Testis (tissue), 3 donors: Measurements from ENCODE around the gene LPAR3. TPM values are rescaled to one million over a fixed set of nuclear protein-coding genes. Genes with fewer than 3 reads are reported as not detected.
"Not testable (repeated sequence)": the region's sequence is repeated elsewhere in the genome, so short reads cannot be mapped to it uniquely, and the experiment has no call there.

Source experiments
- DNase-seq: peaks from one replicate; pipeline ENCODE4 v3.0.0-alpha.2; 2019
- H3K27ac ChIP-seq, 2 donors: fragments of 200-600 bp; sonication (generic); one replicate each; pipeline ENCODE4 v1.5.1; 2019
- H3K27me3 ChIP-seq: fragments of 200-600 bp; sonication (generic); one replicate; pipeline ENCODE4 v1.5.1; 2019
- H3K36me3 ChIP-seq: fragments of 200-600 bp; sonication (generic); one replicate; pipeline ENCODE4 v1.5.1; 2017; ENCODE audit warnings: low read depth; ENCODE audit errors: missing control alignments
- H3K4me1 ChIP-seq: fragments of 200-600 bp; sonication (generic); one replicate; pipeline ENCODE4 v1.5.1; 2019
- H3K4me3 ChIP-seq, 2 donors: fragments of 200-600 bp; sonication (generic); one replicate each; pipeline ENCODE4 v1.5.1; 2017 to 2019
- H3K9me3 ChIP-seq: fragments of 200-600 bp; sonication (generic); one replicate; pipeline ENCODE4 v1.5.1; 2017
- CTCF ChIP-seq, 3 experiments: fragments of 450-650 bp in 2 of 3; fragments of 200-600 bp in 1 of 3; sonication (generic) in 1 of 3; IDR thresholded peaks; one replicate each; pipeline ENCODE4 v1.5.1; 2016 to 2019; ENCODE audit warnings: antibody characterized with exemption in 3 of 3, mild to moderate bottlenecking in 2 of 3, moderate library complexity in 1 of 3
- POLR2A ChIP-seq: fragments of 450-650 bp; IDR thresholded peaks from one replicate; pipeline ENCODE4 v1.6.1; 2017; ENCODE audit warnings: antibody characterized with exemption, mild to moderate bottlenecking, moderate library complexity
- WGBS, 2 donors: methylation state at CpG; one replicate each; pipeline ENCODE4 v1.1.5; 2018; 5-methylcytosine and 5-hydroxymethylcytosine counted together
- intact Hi-C: fragments of 100-400 bp; cut with DNase I; formaldehyde crosslinking; loops from one replicate; pipeline ENCODE4 v1.15.1; 2023; ENCODE audit warnings: low total_unique reads
- polyA plus RNA-seq: library from polyadenylated mRNA; stranded (reverse); fragments of 350-450 nt; fragmentation: Illumina TruSeq; extraction: RNeasy Lipid Tissue Mini Kit (QIAGEN cat#74804); gene quantifications from one replicate; pipeline ENCODE4 v1.2.3, GENCODE V29; 2014; ENCODE audit warnings: low read depth, low replicate concordance; ENCODE audit not compliant: insufficient read depth
- total RNA-seq, 2 donors: library from RNA; depleted of rRNA; stranded (reverse); fragments of >200 nt; gene quantifications; one replicate each; pipeline ENCODE4 v1.2.3, GENCODE V29; 2016

LPAR3 gene
- total and polyA plus RNA-seq, 3 donors from 2014 or later = 23.3 to 73.8 (median 65.9) TPM

GRCh38 chr1:84918726-84919336 lies 25.8 kb upstream of the LPAR3 start:
- H3K27ac ChIP-seq = no peak overlapping the region
- WGBS, 2 donors = 49 to 62% methylated on average over 5 of the region's 5 CpGs
- no peaks in the 10 kb centered on the region for H3K27me3 ChIP-seq
- TF ChIP-seq CTCF (IDR thresholded peaks at IDR 0.05) = no peak
- TF ChIP-seq POLR2A = no peak
- H3K9me3 ChIP-seq = no peaks in the 10 kb centered on the region
- H3K4me3 ChIP-seq = no peak overlapping the region
- H3K36me3 ChIP-seq = no peaks in the 10 kb centered on the region
- no peaks in the 10 kb centered on the region for H3K4me1 ChIP-seq
- intact Hi-C loops = no loop called here
- DNase-seq = no peak

- TF ChIP-seq CTCF (IDR thresholded peaks at IDR 0.05) (no peak), POLR2A (no peak)
- Histone ChIP-seq H3K36me3 (no peaks in the 10 kb centered on the region), H3K4me3 (no peak overlapping the region), H3K9me3 (no peaks in the 10 kb centered on the region), H3K4me1 (no peaks in the 10 kb centered on the region), H3K27ac (no peak overlapping the region), H3K27me3 (no peaks in the 10 kb centered on the region)
- 43 to 56% methylated on average over 4 of the region's 4 CpGs for WGBS, 2 donors
- no peak for DNase-seq
- intact Hi-C loops = no loop called here
Measured at GRCh38 chr1:84916897-84917296, 23.9 kb upstream of the LPAR3 start.

- Histone ChIP-seq H3K27me3 (no peaks in the 10 kb centered on the region), H3K9me3 (no peaks in the 10 kb centered on the region), H3K4me1 (no peaks in the 10 kb centered on the region), H3K4me3 (no peak overlapping the region), H3K27ac (no peak overlapping the region), H3K36me3 (no peaks in the 10 kb centered on the region)
- 30 to 41% methylated on average over 4 of the region's 4 CpGs for WGBS, 2 donors
- TF ChIP-seq CTCF (IDR thresholded peaks at IDR 0.05) (no peak), POLR2A (no peak)
- no peak for DNase-seq
- intact Hi-C loops = no loop called here
Measured at GRCh38 chr1:84913555-84913892, 20.5 kb upstream of the LPAR3 start.

- H3K36me3 ChIP-seq = no peaks in the 10 kb centered on the region
- no peaks in the 10 kb centered on the region for H3K27me3 ChIP-seq
- H3K9me3 ChIP-seq = no peaks in the 10 kb centered on the region
- no peak overlapping the region for H3K4me3 ChIP-seq
- no peak for DNase-seq
- TF ChIP-seq CTCF (IDR thresholded peaks at IDR 0.05) = no peak
- TF ChIP-seq POLR2A = no peak
- intact Hi-C loops = no loop called here
- no peaks in the 10 kb centered on the region for H3K4me1 ChIP-seq
- H3K27ac ChIP-seq = no peak overlapping the region
- WGBS, 2 donors = 50 to 60% methylated on average over 3 of the region's 3 CpGs
Measured at GRCh38 chr1:84912726-84913554, 19.9 kb upstream of the LPAR3 start.

GRCh38 chr1:84908746-84909464 lies 15.9 kb upstream of the LPAR3 start:
- H3K27ac ChIP-seq, H3K4me3 ChIP-seq, DNase-seq, intact Hi-C loops, H3K9me3 ChIP-seq, H3K36me3 ChIP-seq, H3K4me1 ChIP-seq, H3K27me3 ChIP-seq: not testable (repeated sequence)
- WGBS, 2 donors = 91 to 92% methylated on average over 4 of the region's 4 CpGs
